ENCODE measurements around the gene GADD45A.

The GADD45A gene

GRCh38 chr1:67711158-67711854 lies 26.3 kb downstream of the GADD45A start:
- no peaks in the 10 kb centered on the region for H3K9me3 ChIP-seq (replicated peaks; ENCODE audit: low read length)
- peaks cover 7% of the 10 kb centered on the region for H3K36me3 ChIP-seq (ENCODE audit: insufficient read depth, low read length)
- no peak overlapping the region for H3K4me3 ChIP-seq (ENCODE audit: low read length)
- H3K27me3 ChIP-seq (ENCODE audit: control insufficient read depth, insufficient read depth, low read length), result no peaks in the 10 kb centered on the region
- peak overlapping the region; percentile 19 for H3K9ac ChIP-seq (ENCODE audit: low read depth, low read length)
- H3K4me2 ChIP-seq (ENCODE audit: low read length), result peak overlapping the region; percentile 36
- H3K4me1 ChIP-seq (ENCODE audit: control insufficient read depth, insufficient read depth, low read length), result peaks cover 74% of the 10 kb centered on the region

GRCh38 chr1:67711855-67712212 lies 26.8 kb downstream of the GADD45A start:
- no peaks in the 10 kb centered on the region for H3K9me3 ChIP-seq (replicated peaks; ENCODE audit: low read length)
- peaks cover 77% of the 10 kb centered on the region for H3K4me1 ChIP-seq (ENCODE audit: control insufficient read depth, insufficient read depth, low read length)
- no peak overlapping the region for H3K4me3 ChIP-seq (ENCODE audit: low read length)
- H3K36me3 ChIP-seq (ENCODE audit: insufficient read depth, low read length), result peaks cover 11% of the 10 kb centered on the region
- H3K27me3 ChIP-seq (ENCODE audit: control insufficient read depth, insufficient read depth, low read length), result no peaks in the 10 kb centered on the region
- H3K4me2 ChIP-seq (ENCODE audit: low read length), result no peak overlapping the region
- no peak overlapping the region for H3K9ac ChIP-seq (ENCODE audit: low read depth, low read length)

GRCh38 chr1:67713057-67713846 lies 28.3 kb downstream of the GADD45A start:
- H3K4me3 ChIP-seq (ENCODE audit: low read length), result no peak overlapping the region
- H3K4me1 ChIP-seq (ENCODE audit: control insufficient read depth, insufficient read depth, low read length), result peaks cover 75% of the 10 kb centered on the region
- H3K27me3 ChIP-seq (ENCODE audit: control insufficient read depth, insufficient read depth, low read length), result no peaks in the 10 kb centered on the region
- H3K9ac ChIP-seq (ENCODE audit: low read depth, low read length), result no peak overlapping the region
- H3K4me2 ChIP-seq (ENCODE audit: low read length), result peak overlapping the region; percentile 45
- no peaks in the 10 kb centered on the region for H3K9me3 ChIP-seq (replicated peaks; ENCODE audit: low read length)
- peaks cover 5% of the 10 kb centered on the region for H3K36me3 ChIP-seq (ENCODE audit: insufficient read depth, low read length)

GRCh38 chr1:67715819-67716218 lies 30.8 kb downstream of the GADD45A start:
- Histone ChIP-seq H3K36me3 (ENCODE audit: insufficient read depth, low read length) (peaks cover 5% of the 10 kb centered on the region), H3K27me3 (ENCODE audit: control insufficient read depth, insufficient read depth, low read length) (no peaks in the 10 kb centered on the region), H3K4me2 (ENCODE audit: low read length) (no peak overlapping the region), H3K4me1 (ENCODE audit: control insufficient read depth, insufficient read depth, low read length) (peaks cover 55% of the 10 kb centered on the region), H3K9ac (ENCODE audit: low read depth, low read length) (no peak overlapping the region), H3K4me3 (ENCODE audit: low read length) (no peak overlapping the region), H3K9me3 (replicated peaks; ENCODE audit: low read length) (no peaks in the 10 kb centered on the region)

GRCh38 chr1:67716800-67717199 lies 31.8 kb downstream of the GADD45A start:
- Histone ChIP-seq H3K9me3 (replicated peaks; ENCODE audit: low read length) (no peaks in the 10 kb centered on the region), H3K4me1 (ENCODE audit: control insufficient read depth, insufficient read depth, low read length) (peaks cover 50% of the 10 kb centered on the region), H3K36me3 (ENCODE audit: insufficient read depth, low read length) (peaks cover 5% of the 10 kb centered on the region), H3K9ac (ENCODE audit: low read depth, low read length) (no peak overlapping the region), H3K27me3 (ENCODE audit: control insufficient read depth, insufficient read depth, low read length) (no peaks in the 10 kb centered on the region), H3K4me3 (ENCODE audit: low read length) (no peak overlapping the region), H3K4me2 (ENCODE audit: low read length) (no peak overlapping the region)

- Histone ChIP-seq H3K9ac (ENCODE audit: low read depth, low read length) (no peak overlapping the region), H3K4me2 (ENCODE audit: low read length) (no peak overlapping the region), H3K36me3 (ENCODE audit: insufficient read depth, low read length) (peaks cover 5% of the 10 kb centered on the region), H3K9me3 (replicated peaks; ENCODE audit: low read length) (no peaks in the 10 kb centered on the region), H3K4me3 (ENCODE audit: low read length) (no peak overlapping the region), H3K4me1 (ENCODE audit: control insufficient read depth, insufficient read depth, low read length) (peaks cover 51% of the 10 kb centered on the region), H3K27me3 (ENCODE audit: control insufficient read depth, insufficient read depth, low read length) (no peaks in the 10 kb centered on the region)
Measured at GRCh38 chr1:67717876-67718275, 32.9 kb downstream of the GADD45A start.

GRCh38 chr1:67719329-67720196 lies 34.6 kb downstream of the GADD45A start:
- H3K27me3 ChIP-seq (ENCODE audit: control insufficient read depth, insufficient read depth, low read length), result no peaks in the 10 kb centered on the region
- H3K9me3 ChIP-seq (replicated peaks; ENCODE audit: low read length), result no peaks in the 10 kb centered on the region
- H3K4me3 ChIP-seq (ENCODE audit: low read length), result no peak overlapping the region
- H3K4me1 ChIP-seq (ENCODE audit: control insufficient read depth, insufficient read depth, low read length), result peaks cover 51% of the 10 kb centered on the region
- peaks cover 5% of the 10 kb centered on the region for H3K36me3 ChIP-seq (ENCODE audit: insufficient read depth, low read length)
- no peak overlapping the region for H3K9ac ChIP-seq (ENCODE audit: low read depth, low read length)
- H3K4me2 ChIP-seq (ENCODE audit: low read length), result no peak overlapping the region

- Histone ChIP-seq H3K4me1 (ENCODE audit: control insufficient read depth, insufficient read depth, low read length) (peaks cover 66% of the 10 kb centered on the region), H3K4me2 (ENCODE audit: low read length) (no peak overlapping the region), H3K36me3 (ENCODE audit: insufficient read depth, low read length) (peaks cover 5% of the 10 kb centered on the region)
Measured at GRCh38 chr1:67721112-67721511, 36.1 kb downstream of the GADD45A start.

GRCh38 chr1:67721650-67722291 lies 36.8 kb downstream of the GADD45A start:
- Histone ChIP-seq H3K4me1 (ENCODE audit: control insufficient read depth, insufficient read depth, low read length) (peaks cover 67% of the 10 kb centered on the region), H3K4me2 (ENCODE audit: low read length) (peak overlapping the region; percentile 43), H3K36me3 (ENCODE audit: insufficient read depth, low read length) (peaks cover under 1% of the 10 kb centered on the region), H3K9me3 (replicated peaks; ENCODE audit: low read length) (no peaks in the 10 kb centered on the region), H3K9ac (ENCODE audit: low read depth, low read length) (peak overlapping the region; percentile 7), H3K4me3 (ENCODE audit: low read length) (no peak overlapping the region), H3K27me3 (ENCODE audit: control insufficient read depth, insufficient read depth, low read length) (no peaks in the 10 kb centered on the region)

More at GRCh38 chr1:67721112-67721511, 36.1 kb downstream of the GADD45A start:
- H3K4me3 ChIP-seq (ENCODE audit: low read length), result no peak overlapping the region
- no peaks in the 10 kb centered on the region for H3K27me3 ChIP-seq (ENCODE audit: control insufficient read depth, insufficient read depth, low read length)
- H3K9ac ChIP-seq (ENCODE audit: low read depth, low read length), result no peak overlapping the region
- no peaks in the 10 kb centered on the region for H3K9me3 ChIP-seq (replicated peaks; ENCODE audit: low read length)

GRCh38 chr1:67722292-67722944 lies 37.4 kb downstream of the GADD45A start:
- peak overlapping the region; percentile 7 for H3K9ac ChIP-seq (ENCODE audit: low read depth, low read length)
- no peaks in the 10 kb centered on the region for H3K36me3 ChIP-seq (ENCODE audit: insufficient read depth, low read length)
- H3K27me3 ChIP-seq (ENCODE audit: control insufficient read depth, insufficient read depth, low read length), result no peaks in the 10 kb centered on the region
- H3K4me2 ChIP-seq (ENCODE audit: low read length), result peak overlapping the region; percentile 43
- H3K4me1 ChIP-seq (ENCODE audit: control insufficient read depth, insufficient read depth, low read length), result peaks cover 66% of the 10 kb centered on the region
- H3K9me3 ChIP-seq (replicated peaks; ENCODE audit: low read length), result no peaks in the 10 kb centered on the region
- no peak overlapping the region for H3K4me3 ChIP-seq (ENCODE audit: low read length)

Measured in skeletal muscle satellite cell (primary cell).